SK-N-SH treated with all-trans-retinoic acid at 6 μM for 48 hours (cell line): ENCODE results near the gene DPYSL5.

Source experiments
- BACH2 ChIP-seq: fragments of 250-450 bp; sonication (Bioruptor Pico); IDR thresholded peaks from 2 replicates; pipeline ENCODE4 v1.9.0; 2021; ENCODE audit warnings: mild to moderate bottlenecking, borderline replicate concordance
- ESRRG ChIP-seq: fragments of 250-450 bp; sonication (Bioruptor Pico); IDR thresholded peaks from 2 replicates; pipeline ENCODE4 v1.6.1; 2021; ENCODE audit warnings: mild to moderate bottlenecking
- ZFP3 ChIP-seq: fragments of 250-450 bp; sonication (Bioruptor Pico); IDR thresholded peaks from 2 replicates; pipeline ENCODE4 v1.5.0; 2020; ENCODE audit warnings: mild to moderate bottlenecking, moderate library complexity
- ZFP30 ChIP-seq: fragments of 450-650 bp; formaldehyde crosslinking; IDR thresholded peaks from 2 replicates; pipeline ENCODE4 v1.5.0; 2022; ENCODE audit warnings: mild to moderate bottlenecking, moderate library complexity
- ZNF565 ChIP-seq: fragments of 450-650 bp; formaldehyde crosslinking; conservative IDR thresholded peaks from 2 replicates; pipeline ENCODE4 v1.5.0; 2020; ENCODE audit warnings: low read depth, mild to moderate bottlenecking, moderate library complexity
- TF ChIP-seq, protein P1 (sequence below): fragments of 250-450 bp; sonication (Bioruptor Pico); IDR thresholded peaks from 2 replicates; pipeline ENCODE4 v1.5.0; 2020; ENCODE audit warnings: mild to moderate bottlenecking, moderate library complexity

DNA sequence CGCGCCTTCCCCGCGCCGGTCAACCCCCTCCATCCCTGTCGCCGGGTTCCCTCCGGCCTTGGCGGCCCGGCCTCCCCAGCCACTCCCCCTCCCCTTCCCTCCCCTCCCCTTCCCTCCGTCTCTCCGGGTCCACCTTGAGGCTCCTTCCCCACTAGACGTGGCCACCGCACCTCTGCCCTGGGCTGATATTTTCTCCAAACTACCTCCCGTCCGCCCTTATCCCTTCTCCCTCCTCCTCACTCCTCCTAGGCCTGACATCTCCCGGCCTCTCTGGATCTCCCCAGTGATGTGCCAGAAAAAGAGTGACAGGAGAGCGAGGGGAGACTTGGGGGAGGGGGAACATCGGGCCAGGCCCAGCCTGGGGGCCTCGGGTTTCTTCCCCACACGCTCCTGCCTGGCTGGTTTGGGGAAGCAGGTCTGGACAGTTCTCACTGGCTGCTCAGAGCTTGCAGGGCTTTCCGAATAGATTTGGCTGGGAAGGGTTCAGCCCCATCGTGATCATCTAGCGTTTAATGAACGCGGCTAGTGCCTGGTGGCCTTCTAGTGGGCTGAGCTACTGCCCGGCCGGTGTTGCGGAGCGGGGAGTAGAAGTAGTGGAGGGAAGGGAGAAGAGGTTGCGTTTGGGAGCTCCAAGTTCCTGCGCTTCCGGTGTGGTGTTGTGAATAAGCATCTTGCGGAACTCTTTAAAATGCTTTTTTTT lies 123.1 kb downstream of the DPYSL5 start:
- no peak for TF ChIP-seq ZFP30 (CRISPR knock-in tag)
- TF ChIP-seq ZNF565: no peak
- no peak for TF ChIP-seq ESRRG (CRISPR knock-in tag)
- TF ChIP-seq ZFP3 (CRISPR knock-in tag): no peak
- TF ChIP-seq, protein P1, sequence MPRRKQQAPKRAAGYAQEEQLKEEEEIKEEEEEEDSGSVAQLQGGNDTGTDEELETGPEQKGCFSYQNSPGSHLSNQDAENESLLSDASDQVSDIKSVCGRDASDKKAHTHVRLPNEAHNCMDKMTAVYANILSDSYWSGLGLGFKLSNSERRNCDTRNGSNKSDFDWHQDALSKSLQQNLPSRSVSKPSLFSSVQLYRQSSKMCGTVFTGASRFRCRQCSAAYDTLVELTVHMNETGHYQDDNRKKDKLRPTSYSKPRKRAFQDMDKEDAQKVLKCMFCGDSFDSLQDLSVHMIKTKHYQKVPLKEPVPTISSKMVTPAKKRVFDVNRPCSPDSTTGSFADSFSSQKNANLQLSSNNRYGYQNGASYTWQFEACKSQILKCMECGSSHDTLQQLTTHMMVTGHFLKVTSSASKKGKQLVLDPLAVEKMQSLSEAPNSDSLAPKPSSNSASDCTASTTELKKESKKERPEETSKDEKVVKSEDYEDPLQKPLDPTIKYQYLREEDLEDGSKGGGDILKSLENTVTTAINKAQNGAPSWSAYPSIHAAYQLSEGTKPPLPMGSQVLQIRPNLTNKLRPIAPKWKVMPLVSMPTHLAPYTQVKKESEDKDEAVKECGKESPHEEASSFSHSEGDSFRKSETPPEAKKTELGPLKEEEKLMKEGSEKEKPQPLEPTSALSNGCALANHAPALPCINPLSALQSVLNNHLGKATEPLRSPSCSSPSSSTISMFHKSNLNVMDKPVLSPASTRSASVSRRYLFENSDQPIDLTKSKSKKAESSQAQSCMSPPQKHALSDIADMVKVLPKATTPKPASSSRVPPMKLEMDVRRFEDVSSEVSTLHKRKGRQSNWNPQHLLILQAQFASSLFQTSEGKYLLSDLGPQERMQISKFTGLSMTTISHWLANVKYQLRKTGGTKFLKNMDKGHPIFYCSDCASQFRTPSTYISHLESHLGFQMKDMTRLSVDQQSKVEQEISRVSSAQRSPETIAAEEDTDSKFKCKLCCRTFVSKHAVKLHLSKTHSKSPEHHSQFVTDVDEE (CRISPR knock-in tag): no peak
- TF ChIP-seq BACH2 (CRISPR knock-in tag): no peak
